DMS114 treated with DMSO at 0.1 percent for 48 hours (cell line): Measurements from ENCODE around the gene HMGXB4.
"Not testable (repeated sequence)": the region's sequence is repeated elsewhere in the genome, so short reads cannot be mapped to it uniquely, and the experiment has no call there.

Source experiments
- DNase-seq: peaks from one replicate; lab custom pipeline; 2025; ENCODE audit not compliant: unreplicated experiment; lab: John Stamatoyannopoulos, UW

Gene HMGXB4

GRCh38 chr22:35257321-35258190, at the start of gene HMGXB4:
TSS of gene HMGXB4 (plus strand) at chr22:35257493. CDS start at chr22:35262391, 4,898 bp downstream.
- peak; percentile 68 for DNase-seq

- DNase-seq, result no peak
Measured at GRCh38 chr22:35208003-35208402, 49.3 kb upstream of the HMGXB4 start.

GRCh38 chr22:35209203-35209602, 48.1 kb upstream of the HMGXB4 start:
- no peak for DNase-seq

- DNase-seq, result no peak
Measured at GRCh38 chr22:35212009-35212408, 45.3 kb upstream of the HMGXB4 start.

GRCh38 chr22:35212996-35213395, 44.3 kb upstream of the HMGXB4 start:
- DNase-seq, result no peak

- no peak for DNase-seq
Measured at GRCh38 chr22:35214968-35215367, 42.3 kb upstream of the HMGXB4 start.

- no peak for DNase-seq
Measured at GRCh38 chr22:35215993-35216392, 41.3 kb upstream of the HMGXB4 start.

GRCh38 chr22:35217527-35217926, 39.8 kb upstream of the HMGXB4 start:
- DNase-seq, result no peak

GRCh38 chr22:35218079-35218478, 39.2 kb upstream of the HMGXB4 start:
- no peak for DNase-seq

- DNase-seq, result no peak
Measured at GRCh38 chr22:35219012-35219411, 38.3 kb upstream of the HMGXB4 start.

GRCh38 chr22:35220221-35220620, 37.1 kb upstream of the HMGXB4 start:
- DNase-seq, result no peak

GRCh38 chr22:35225010-35225409, 32.3 kb upstream of the HMGXB4 start:
- no peak for DNase-seq

GRCh38 chr22:35226958-35227647, 30.2 kb upstream of the HMGXB4 start:
- no peak for DNase-seq

- DNase-seq, result no peak
Measured at GRCh38 chr22:35229865-35230264, 27.4 kb upstream of the HMGXB4 start.

- no peak for DNase-seq
Measured at GRCh38 chr22:35230417-35230816, 26.9 kb upstream of the HMGXB4 start.

- no peak for DNase-seq
Measured at GRCh38 chr22:35230839-35231584, 26.3 kb upstream of the HMGXB4 start.

GRCh38 chr22:35231585-35232084, 25.7 kb upstream of the HMGXB4 start:
- peak; percentile 29 for DNase-seq

- DNase-seq, result not testable (repeated sequence)
Measured at GRCh38 chr22:35238749-35239148, 18.5 kb upstream of the HMGXB4 start.

- DNase-seq, result not testable (repeated sequence)
Measured at GRCh38 chr22:35244507-35244906, 12.8 kb upstream of the HMGXB4 start.

GRCh38 chr22:35250156-35250555, 7.1 kb upstream of the HMGXB4 start:
- no peak for DNase-seq

GRCh38 chr22:35253946-35254345, 3.3 kb upstream of the HMGXB4 start:
- DNase-seq, result no peak

GRCh38 chr22:35257002-35257320, 332 bp upstream of the HMGXB4 start:
- no peak for DNase-seq
